NCI-H524 treated with DMSO at 0.1 percent for 48 hours (cell line): ENCODE measurements around the gene HYPK.

Experiments
- DNase-seq: peaks from one replicate; lab custom pipeline; 2025; lab: John Stamatoyannopoulos, UW

HYPK gene

DNA sequence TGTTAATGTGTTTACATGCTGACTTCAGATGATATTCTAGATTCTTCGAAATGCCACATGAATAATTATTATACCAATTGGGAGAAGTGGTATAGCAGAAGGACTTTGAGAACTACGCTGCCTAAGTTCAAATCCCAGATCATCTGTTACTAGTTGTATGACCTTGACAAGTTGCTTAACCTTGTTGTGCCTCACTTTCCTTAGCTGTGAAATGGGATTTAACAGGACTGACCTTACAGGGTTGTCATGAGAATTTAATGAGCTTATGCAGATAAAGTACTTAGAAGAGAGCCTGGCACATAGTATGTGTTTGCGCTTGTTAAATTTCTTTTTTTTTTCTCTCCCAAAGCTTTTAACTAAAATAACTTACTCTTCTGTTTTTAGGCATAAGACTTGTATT, 50.9 kb downstream of the HYPK start:
- no peak for DNase-seq

DNA sequence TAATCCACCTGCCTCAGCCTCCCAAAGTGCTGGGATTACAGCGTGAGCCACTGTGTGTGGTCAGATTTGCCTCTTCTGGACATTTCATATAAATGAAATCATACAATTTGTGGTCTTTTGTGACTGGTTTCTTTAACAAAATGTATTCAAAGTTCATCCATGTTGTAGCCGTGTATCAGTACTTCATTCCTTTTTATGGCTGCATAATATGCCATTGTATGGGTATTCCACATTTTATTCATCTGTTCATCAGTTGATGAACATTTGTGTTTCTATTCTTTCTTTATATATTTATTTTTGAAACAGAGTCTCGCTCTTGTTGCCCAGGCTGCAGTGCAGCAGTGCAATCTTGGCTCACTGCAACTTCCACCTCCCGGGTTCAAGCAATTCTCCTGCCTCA, 52.2 kb downstream of the HYPK start:
- DNase-seq: no peak
